GM18499 (cell line): Measurements from ENCODE around the gene ENO3.
A peak's percentile ranks its signal among the peaks of the same experiment; 100 is the strongest.

Source experiments
- ATAC-seq: cut with Tn5 transposase; IDR thresholded peaks from one replicate; pipeline ENCODE4 v1.9.1; 2021; ENCODE audit warnings: moderate number of reproducible peaks; ENCODE audit not compliant: insufficient read depth, unreplicated experiment

The ENO3 gene

GRCh38 chr17:4935650-4936049 lies 15.3 kb upstream of the ENO3 start:
- ATAC-seq, result no peak

GRCh38 chr17:4936436-4936835 lies 14.5 kb upstream of the ENO3 start:
- ATAC-seq, result no peak

- no peak for ATAC-seq
Measured at GRCh38 chr17:4937553-4937952, 13.4 kb upstream of the ENO3 start.

GRCh38 chr17:4938069-4938491 lies 12.8 kb upstream of the ENO3 start:
- ATAC-seq, result no peak

- ATAC-seq, result no peak
Measured at GRCh38 chr17:4938688-4939545, 12.0 kb upstream of the ENO3 start.

- no peak for ATAC-seq
Measured at GRCh38 chr17:4939546-4939795, 11.4 kb upstream of the ENO3 start.

GRCh38 chr17:4939796-4940554 lies 10.9 kb upstream of the ENO3 start, which contains the start of the genes RNF167 and SLC25A11:
Gene RNF167 (plus strand): TSS chr17:4940268. CDS start chr17:4940910, 642 bp downstream.
Gene SLC25A11 (minus strand): TSS chr17:4940046. CDS start chr17:4939910, 136 bp downstream.
- ATAC-seq, result peak; percentile 61

GRCh38 chr17:4940555-4941318 lies 10.2 kb upstream of the ENO3 start:
- ATAC-seq, result no peak

- no peak for ATAC-seq
Measured at GRCh38 chr17:4941319-4941610, 9.7 kb upstream of the ENO3 start.

- no peak for ATAC-seq
Measured at GRCh38 chr17:4942760-4943508, 8.0 kb upstream of the ENO3 start.

- ATAC-seq, result no peak
Measured at GRCh38 chr17:4944163-4944553, 6.8 kb upstream of the ENO3 start.

- no peak for ATAC-seq
Measured at GRCh38 chr17:4944554-4945175, 6.3 kb upstream of the ENO3 start.

GRCh38 chr17:4945176-4945943 lies 5.6 kb upstream of the ENO3 start:
- no peak for ATAC-seq

GRCh38 chr17:4945944-4946280 lies 5.0 kb upstream of the ENO3 start:
- no peak for ATAC-seq

GRCh38 chr17:4946312-4946976 lies 4.5 kb upstream of the ENO3 start:
- no peak for ATAC-seq

GRCh38 chr17:4947010-4947410 lies 3.9 kb upstream of the ENO3 start:
- no peak for ATAC-seq

GRCh38 chr17:4947411-4948165 lies 3.3 kb upstream of the ENO3 start:
- no peak for ATAC-seq
